HG03342 (cell line): ENCODE measurements around the gene PAM16.

Experiments
- ATAC-seq: cut with Tn5 transposase; IDR thresholded peaks from one replicate; pipeline ENCODE4 v1.9.1; 2021; ENCODE audit warnings: mild to moderate bottlenecking, moderate library complexity; ENCODE audit not compliant: unreplicated experiment

PAM16 gene

DNA sequence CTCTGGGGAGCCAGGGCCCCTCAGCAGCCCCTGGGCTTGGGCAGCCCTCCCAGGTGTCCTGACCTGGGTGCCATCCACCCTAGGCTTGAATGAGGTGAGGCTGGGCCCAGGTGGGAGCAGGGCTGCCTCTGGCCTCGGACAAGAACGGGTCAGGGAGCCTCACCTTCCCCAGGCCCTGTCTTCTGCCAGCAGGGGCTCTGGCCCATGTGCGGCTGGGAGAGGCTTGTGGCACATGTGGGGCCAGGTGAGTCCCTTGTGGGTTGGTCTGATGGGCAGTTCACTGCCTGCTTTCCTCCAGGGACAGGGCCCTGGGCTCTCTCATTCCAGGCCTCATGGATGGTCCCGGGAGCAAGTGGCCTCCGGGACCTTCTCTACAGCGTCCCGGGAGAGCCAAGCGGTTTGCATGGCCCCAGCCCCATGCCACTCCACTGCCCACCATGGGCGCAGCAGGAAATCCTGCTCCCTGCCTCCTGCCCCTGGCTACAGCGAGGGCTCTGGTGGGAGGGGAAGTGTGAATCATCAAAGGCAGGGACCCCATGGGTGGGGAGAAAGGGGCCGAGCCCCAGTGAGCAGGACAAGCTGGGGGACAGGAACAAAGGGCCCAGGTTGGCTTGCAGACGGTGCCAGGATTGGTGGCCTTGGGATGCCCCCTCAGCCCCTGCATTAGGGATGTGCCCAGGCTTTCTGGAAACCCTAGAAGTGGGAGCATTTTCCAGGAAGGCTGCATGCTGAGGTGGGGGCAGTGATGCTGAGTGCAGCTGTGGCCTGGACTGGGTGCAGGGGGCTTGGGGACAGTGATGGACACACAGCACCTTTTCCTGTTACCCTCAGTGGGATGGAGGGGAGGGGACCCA lies 32.7 kb upstream of the PAM16 start:
- no peak for ATAC-seq

DNA sequence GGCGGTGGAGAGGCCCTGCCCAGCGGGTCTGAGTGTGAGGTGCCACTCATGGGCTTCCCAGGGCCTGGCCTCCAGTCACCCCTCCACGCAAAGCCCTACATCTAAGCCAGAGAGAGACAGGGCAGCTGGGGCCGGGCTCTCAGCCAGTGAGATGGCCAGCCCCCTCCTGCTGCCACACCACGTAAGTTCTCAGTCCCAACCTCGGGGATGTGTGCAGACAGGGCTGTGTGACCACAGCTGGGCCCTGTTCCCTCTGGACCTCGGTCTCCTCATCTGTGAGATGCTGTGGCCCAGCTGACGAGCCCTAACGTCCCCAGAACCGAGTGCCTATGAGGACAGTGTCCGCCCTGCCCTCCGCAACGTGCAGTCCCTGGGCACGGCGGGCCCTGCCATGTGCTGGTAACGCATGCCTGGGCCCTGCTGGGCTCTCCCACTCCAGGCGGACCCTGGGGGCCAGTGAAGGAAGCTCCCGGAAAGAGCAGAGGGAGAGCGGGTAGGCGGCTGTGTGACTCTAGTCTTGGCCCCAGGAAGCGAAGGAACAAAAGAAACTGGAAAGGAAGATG lies 31.8 kb upstream of the PAM16 start:
- ATAC-seq = no peak

- no peak for ATAC-seq
Observed at GRCh38 chr16:4381935-4382794, 31.0 kb upstream of the PAM16 start.

GRCh38 chr16:4381072-4381934 lies 30.2 kb upstream of the PAM16 start:
- ATAC-seq = no peak

DNA sequence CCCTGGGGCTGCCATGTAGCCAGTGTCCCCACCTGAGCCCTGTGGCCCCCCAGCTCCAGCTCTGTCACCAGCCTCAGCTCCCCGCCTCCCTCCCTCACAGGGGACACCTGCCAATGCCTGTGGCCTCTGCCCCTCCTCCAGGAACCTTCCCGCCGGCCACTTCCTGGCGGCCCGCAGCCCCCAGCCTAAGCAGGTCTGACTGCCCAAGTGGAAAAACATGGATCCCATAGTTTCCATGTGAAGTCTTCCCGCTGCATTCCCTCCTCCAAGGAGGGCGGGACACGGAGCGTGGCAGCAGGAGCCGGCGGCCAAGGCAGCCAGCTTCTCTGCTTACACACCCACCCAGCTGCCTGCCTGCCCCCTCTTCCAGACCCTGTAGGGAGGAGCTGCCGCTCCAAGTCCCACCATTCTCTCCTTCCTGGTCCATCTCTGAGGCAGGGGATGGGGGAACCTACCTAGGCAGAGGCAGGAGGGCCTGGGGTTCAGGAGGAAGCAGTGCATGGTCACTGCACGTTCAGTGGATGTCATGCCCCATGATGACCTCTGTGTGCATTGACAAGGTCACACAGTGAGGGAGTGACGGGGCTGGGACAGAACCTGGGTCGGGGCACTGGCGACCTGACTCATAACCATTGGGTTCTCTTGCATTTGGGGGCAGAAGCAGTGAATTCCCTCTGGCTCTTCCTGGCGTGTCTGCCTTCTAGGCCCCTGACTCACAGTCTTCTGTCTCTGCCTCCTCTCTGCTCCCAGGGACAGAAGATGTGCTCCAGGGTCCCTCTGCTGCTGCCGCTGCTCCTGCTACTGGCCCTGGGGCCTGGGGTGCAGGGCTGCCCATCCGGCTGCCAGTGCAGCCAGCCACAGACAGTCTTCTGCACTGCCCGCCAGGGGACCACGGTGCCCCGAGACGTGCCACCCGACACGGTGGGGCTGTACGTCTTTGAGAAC lies 29.3 kb upstream of the PAM16 start:
- ATAC-seq = no peak

DNA sequence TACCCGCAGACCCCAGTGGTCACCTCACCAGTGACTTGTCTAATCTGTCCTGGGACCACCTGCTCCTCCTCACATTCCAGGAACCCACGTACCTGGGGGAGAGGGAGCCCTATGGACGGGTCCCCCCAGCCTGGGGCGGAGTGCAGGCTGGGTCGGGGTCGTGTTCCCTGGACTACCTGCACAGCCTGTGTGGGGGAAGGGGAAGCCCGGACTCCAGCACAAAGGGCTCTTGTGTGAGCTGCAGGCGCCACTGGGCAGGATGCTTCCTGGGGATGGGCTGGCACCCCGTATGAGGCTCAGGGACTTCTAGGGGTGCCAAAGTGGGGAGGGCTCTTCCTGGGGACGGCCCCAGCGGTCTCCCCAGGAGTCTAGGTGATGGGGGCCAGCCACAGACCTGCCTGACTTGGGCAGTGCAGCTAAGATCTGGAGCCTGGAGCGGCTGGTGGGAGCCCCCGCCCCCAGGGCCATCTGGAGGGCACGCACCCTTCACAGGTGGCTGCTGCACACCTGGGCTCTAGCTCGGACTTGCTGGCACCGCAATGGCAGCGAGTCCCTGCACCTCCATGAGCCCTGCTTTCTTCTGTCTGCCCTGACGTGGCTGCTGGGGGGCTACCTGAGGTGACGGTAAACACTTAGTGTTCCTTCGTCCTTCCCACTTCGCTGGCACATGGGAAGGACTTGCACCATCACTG lies 28.0 kb upstream of the PAM16 start:
- ATAC-seq = no peak

DNA sequence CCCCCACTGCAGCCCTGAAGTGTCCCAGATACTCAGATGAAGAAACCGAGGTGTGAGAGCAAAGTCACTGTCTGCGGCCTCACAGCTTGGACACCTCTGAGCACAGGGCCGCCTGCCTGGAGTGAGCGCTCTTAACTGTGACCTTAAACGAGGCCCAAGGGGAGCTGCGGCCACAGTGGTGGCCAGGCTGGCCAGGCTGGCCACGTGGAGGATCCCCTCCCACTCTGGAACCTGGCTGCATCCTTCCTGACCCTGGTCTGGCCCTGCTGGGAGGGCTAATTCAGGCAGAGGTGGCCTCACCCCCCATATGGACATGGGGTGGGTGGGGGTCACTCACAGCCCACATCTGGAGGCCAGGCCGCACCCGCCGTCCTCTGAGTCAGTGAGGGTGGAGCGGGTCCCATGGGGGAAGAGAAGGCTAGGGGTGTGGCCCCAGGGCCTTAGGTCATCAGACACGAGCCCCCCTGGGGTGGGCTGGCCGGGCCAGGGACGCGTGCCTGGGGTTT lies 27.1 kb upstream of the PAM16 start:
- ATAC-seq = no peak

- ATAC-seq = no peak
Observed at GRCh38 chr16:4377573-4378154, 26.5 kb upstream of the PAM16 start.

DNA sequence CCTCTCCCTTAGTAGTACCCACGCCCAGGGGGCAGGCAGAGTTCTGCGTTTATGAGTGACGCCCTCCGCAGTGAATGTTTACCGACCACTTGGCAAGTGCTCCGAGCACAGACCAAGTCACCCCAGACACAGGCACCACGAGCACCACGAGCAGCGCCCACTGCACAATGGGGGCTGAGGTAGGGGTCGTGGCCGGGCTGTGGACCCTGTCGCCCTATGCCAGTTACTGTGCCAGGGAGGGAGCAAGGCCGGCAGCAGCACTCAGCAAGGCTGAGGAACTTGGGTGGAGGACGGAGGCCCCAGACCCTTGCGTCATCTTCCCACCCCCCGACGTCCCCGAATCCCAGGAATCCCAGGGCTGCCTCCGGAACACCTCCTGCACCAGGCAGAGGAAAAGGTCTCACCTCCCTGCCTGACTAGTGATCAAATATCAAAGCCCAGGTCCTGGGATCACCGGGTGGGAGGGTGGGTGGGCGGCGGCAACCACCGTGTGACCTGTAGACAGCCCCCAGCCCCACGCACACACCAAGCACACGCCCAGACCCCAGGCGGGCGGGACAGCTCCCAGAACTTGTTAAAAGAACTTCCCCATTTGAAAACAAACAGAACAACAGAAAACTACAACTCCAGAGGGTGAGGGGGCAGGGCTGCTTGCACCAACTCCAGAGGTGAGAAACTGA lies 25.9 kb upstream of the PAM16 start:
- ATAC-seq = no peak

GRCh38 chr16:4376126-4376892 lies 25.2 kb upstream of the PAM16 start:
- ATAC-seq = no peak

GRCh38 chr16:4375717-4376116 lies 24.6 kb upstream of the PAM16 start:
- ATAC-seq = no peak

GRCh38 chr16:4373909-4374742 lies 23.0 kb upstream of the PAM16 start:
- ATAC-seq = no peak

DNA sequence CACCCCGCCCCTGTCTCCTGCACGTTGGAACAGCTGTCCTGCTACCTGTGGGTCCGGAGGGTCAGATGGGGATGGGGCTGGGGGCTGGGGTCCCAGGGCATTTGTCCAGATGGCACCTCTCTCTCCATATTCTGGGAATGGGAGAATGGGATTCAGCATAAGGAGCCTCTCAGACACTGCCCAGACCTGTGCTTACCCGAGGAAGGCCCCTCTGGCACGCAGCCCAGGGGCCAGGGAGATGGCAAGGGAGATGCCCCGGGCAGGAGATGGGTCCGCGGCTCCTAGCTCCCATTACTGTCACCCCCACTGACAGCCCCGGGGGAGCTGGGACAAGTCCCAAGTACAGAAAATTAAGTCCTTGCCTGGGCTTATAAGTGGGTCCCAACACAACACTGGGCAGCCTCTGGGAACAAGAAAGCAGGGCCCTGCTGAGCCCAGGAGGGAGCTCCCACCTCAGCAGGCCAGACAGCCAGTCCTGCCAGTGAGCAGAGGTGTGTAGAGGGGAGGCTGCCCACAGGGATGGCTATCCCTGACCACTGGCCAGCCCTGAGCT lies 22.3 kb upstream of the PAM16 start:
- ATAC-seq = no peak

GRCh38 chr16:4372578-4373355 lies 21.6 kb upstream of the PAM16 start:
- ATAC-seq = no peak

DNA sequence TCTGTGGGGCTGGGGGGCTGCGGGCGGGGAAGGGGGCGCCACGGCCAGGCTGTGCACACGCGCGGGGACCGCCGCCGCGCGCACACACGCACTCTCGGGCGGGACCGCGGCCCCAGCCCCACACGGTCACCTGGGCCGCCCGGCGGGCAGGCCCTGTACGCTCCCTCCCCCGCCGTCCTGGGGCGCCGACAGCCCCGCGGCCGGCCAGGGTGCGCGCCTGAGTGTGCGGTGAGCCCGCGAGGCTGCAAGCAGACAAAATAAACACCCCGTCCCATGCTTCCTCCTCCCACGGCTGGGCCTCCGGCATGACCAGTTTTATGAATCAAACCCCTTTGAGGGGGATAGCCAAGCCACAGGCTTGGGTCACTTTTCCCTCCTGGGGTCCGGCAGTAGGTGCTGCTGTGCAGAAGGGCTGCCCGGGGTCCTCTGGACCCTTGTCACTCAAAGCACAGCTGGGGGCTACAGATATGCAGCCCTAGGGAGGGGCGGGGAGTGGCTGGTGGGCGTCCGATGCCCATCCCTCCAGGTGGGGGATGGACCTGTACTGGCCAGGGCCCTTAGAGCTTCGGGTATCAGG lies 21.0 kb upstream of the PAM16 start:
- ATAC-seq = no peak
